Chondrocyte (in vitro differentiated cells): ENCODE results near the gene KIFC3. TPM values are rescaled to one million over a fixed set of nuclear protein-coding genes. Genes with fewer than 3 reads are reported as not detected.

Source experiments
- DNase-seq: peaks from one replicate; pipeline ENCODE4 v3.0.0; 2021; ENCODE audit warnings: mixed read lengths, low spot score
- H3K27ac Mint-ChIP-seq: one replicate; pipeline ENCODE4 v1.8.0; 2021; ENCODE audit warnings: mild to moderate bottlenecking, moderate library complexity, mixed read lengths; ENCODE audit not compliant: unreplicated experiment
- H3K27me3 Mint-ChIP-seq: 2 replicates; pipeline ENCODE4 v1.8.0; 2021; ENCODE audit warnings: low read depth, mixed read lengths
- H3K36me3 Mint-ChIP-seq: 2 replicates; pipeline ENCODE4 v1.8.0; 2021; ENCODE audit warnings: low read depth, mixed read lengths
- H3K4me1 Mint-ChIP-seq: 2 replicates; pipeline ENCODE4 v1.8.0; 2021; ENCODE audit warnings: low read depth, mild to moderate bottlenecking, mixed read lengths
- H3K4me3 Mint-ChIP-seq: one replicate; pipeline ENCODE4 v1.8.0; 2021; ENCODE audit warnings: mild to moderate bottlenecking, moderate library complexity, mixed read lengths; ENCODE audit not compliant: unreplicated experiment
- H3K9me3 Mint-ChIP-seq: 2 replicates; pipeline ENCODE4 v1.8.0; 2021; ENCODE audit warnings: low read depth, mixed read lengths
- CTCF ChIP-seq: fragments of 200-600 bp; sonication (generic); IDR thresholded peaks from 2 replicates; pipeline ENCODE4 v1.5.0; 2021; ENCODE audit warnings: antibody characterized with exemption, mild to moderate bottlenecking, moderate library complexity
- total RNA-seq: library from RNA; stranded (reverse); gene quantifications from 3 replicates; pipeline ENCODE4 v1.2.1, GENCODE V29; 2021

Gene KIFC3
- total RNA-seq, 1 donor from 2014 or later: 75.6 TPM

DNA sequence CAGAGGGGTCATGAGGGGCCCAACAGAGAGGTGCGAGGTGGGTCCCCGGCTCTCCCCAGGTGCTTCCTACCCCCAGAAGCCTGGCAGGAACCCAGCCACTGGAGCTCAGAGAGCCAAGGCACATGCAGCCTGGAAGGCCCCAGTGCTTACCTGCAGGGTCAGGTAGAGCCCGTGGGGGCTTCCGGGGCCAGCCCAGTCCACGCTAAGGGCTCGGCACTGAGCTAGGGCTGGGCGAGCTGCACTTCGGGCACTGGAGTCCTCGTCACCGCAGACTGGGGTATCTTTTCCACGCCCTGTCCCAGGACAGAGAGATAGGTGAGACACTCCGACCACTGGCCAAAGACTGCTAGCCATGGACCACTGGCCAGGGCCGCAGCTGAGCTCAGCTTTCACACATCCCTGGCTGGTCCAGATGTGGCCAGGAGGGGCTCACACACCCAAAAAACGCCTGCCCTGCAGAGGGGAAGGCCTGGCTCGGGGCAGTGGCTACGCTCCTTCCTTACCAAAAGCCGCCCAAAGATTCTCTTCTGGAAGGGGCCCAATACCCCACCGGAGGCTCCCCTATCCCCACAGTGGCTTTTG, 7.4 kb downstream of the KIFC3 start:
- no peak for TF ChIP-seq CTCF
- Mint-ChIP-seq H3K27ac (no peak overlapping the region), H3K4me3 (no peak overlapping the region), H3K9me3 (no peaks in the 10 kb centered on the region), H3K36me3 (peaks cover 12% of the 10 kb centered on the region), H3K27me3 (no peaks in the 10 kb centered on the region), H3K4me1 (peaks cover 53% of the 10 kb centered on the region)
- DNase-seq: no peak

DNA sequence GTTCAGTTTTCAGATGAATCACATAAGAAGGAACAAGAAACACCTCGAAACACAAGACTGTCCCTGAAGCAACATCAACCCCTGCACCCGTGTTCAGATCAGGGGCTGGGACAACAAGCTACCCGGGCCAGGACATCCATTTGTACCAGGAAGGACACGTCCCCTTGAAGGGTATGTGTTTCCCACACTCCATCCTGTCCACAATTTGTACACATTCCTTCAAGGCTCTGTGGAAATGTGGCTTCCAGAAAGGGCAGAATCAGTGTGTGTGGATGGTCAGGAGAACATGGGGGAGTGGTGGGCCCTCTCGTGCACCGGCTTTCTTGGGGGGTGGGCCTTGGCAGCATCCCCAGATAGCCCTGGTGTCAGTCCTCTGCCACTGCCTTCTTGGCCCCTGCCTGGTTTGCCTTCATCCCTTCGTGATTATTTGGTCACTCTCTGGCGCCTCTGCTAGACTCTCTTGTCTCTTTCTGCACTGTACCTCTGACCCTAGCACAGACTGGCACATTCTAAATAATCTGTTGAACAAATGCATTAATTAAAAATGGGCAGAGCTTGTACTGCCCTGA, 10.3 kb downstream of the KIFC3 start:
- peaks cover 22% of the 10 kb centered on the region for H3K36me3 Mint-ChIP-seq
- peak overlapping the region; percentile 59 for H3K27ac Mint-ChIP-seq
- H3K9me3 Mint-ChIP-seq: no peaks in the 10 kb centered on the region
- H3K4me1 Mint-ChIP-seq: peaks cover 31% of the 10 kb centered on the region
- H3K4me3 Mint-ChIP-seq: no peak overlapping the region
- DNase-seq: no peak
- no peak for TF ChIP-seq CTCF
- H3K27me3 Mint-ChIP-seq: no peaks in the 10 kb centered on the region

DNA sequence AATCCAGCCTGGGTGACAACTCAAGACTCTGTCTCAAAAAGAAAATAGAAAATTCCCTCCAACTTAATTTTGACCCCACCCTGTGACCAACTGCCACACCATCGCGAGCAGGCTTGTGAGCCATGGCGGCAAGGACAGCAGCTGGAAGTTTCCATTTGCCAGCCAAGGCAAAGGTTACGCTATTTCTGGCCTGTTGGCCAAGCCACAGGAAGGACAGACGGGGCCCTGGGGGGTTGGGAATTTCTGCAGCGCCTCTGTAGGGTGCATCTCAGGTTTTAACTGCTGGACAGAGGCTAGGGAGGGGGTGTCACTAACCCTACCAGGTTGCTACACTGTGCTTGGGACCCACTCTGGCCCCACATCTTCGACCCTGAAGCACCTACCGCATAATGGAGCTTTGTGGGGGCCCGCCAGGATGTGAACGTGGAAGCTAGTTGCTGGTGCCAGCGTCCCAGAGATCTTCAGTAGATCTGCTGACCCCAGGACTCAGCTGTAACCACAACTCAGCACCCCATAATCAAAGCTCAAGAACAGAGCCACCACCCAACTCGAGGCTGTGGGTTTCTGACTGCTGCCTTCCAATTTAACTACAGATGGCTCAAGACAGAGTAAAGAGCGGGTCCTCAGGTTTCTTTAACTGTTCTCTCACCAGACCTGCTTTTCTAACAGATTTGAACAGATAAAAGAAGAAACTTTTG, 10.9 kb downstream of the KIFC3 start:
- DNase-seq: no peak
- no peak for TF ChIP-seq CTCF
- Mint-ChIP-seq H3K4me1 (peaks cover 25% of the 10 kb centered on the region), H3K9me3 (no peaks in the 10 kb centered on the region), H3K27ac (peak overlapping the region; percentile 22), H3K4me3 (no peak overlapping the region), H3K27me3 (no peaks in the 10 kb centered on the region), H3K36me3 (peaks cover 19% of the 10 kb centered on the region)

DNA sequence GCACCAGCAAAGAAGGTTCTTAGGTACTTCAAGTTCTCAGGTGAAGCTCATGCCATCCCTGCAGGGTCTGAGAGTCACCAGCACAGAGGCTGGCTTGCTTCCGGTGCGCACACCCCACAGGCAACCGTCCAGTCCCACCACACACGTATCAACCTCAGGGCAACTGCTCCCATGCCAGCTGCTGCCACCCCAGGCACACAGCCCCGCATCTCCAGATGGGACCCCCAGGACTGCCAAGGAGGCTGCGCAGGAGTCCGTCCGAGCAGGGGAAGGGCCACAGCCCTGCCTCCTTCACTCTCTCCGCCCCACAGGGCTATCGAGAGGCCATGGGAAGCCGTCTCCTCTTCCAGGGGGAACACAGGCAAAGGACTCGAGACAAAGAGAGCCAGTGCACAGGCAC, 13.3 kb downstream of the KIFC3 start:
- Mint-ChIP-seq H3K27me3 (no peaks in the 10 kb centered on the region), H3K36me3 (peaks cover 21% of the 10 kb centered on the region), H3K27ac (no peak overlapping the region), H3K4me3 (no peak overlapping the region), H3K4me1 (peaks cover 22% of the 10 kb centered on the region), H3K9me3 (no peaks in the 10 kb centered on the region)
- TF ChIP-seq CTCF: no peak
- no peak for DNase-seq

- H3K36me3 Mint-ChIP-seq: peaks cover 21% of the 10 kb centered on the region
- H3K9me3 Mint-ChIP-seq: no peaks in the 10 kb centered on the region
- TF ChIP-seq CTCF: no peak
- no peak overlapping the region for H3K4me3 Mint-ChIP-seq
- peaks cover 22% of the 10 kb centered on the region for H3K4me1 Mint-ChIP-seq
- H3K27me3 Mint-ChIP-seq: no peaks in the 10 kb centered on the region
- no peak for DNase-seq
- H3K27ac Mint-ChIP-seq: no peak overlapping the region
These were observed 13.9 kb downstream of the KIFC3 start for GRCh38 chr16:57788252-57788841.
